Endometrium (tissue), 2 donors: ENCODE results near the gene ABCB9.

Experiments used
- FAIRE-seq: peaks from 2 replicates; lab custom pipeline; 2012; peaks lifted over from hg19 to GRCh38; lab: Jason Lieb, UNC
- donor health status: control.
- donor health status: control.

The ABCB9 gene

GRCh38 chr12:122994781-122995502 lies 28.7 kb upstream of the ABCB9 start:
- no peak for FAIRE-seq

DNA sequence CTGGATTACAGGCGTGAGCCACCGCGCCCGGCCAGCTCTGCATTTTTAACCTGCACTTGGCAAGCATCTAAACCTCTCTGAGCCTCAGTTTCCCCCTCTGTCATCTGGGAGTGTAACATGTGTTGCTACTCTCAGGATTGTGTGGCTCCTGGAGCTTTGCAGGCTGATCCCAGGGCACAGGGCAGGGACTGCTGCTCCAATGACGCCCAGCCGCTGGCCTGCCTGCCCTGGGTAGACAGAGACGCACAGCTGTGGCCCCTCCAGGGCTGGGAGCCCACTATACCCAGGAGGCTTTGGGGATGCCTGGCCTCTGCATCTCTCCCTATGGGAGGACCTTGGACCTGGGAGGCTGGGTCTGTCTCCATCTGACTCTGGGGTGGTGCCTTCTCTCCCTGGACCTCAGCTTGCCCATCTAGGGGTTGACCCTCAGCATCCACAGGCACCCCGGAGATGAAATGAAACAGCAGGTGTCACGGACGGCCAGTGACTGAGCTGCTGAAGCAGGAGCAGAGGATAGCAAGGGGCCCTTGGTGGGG lies 27.9 kb upstream of the ABCB9 start:
- FAIRE-seq: no peak

GRCh38 chr12:122992386-122992785 lies 26.1 kb upstream of the ABCB9 start:
- FAIRE-seq: no peak

GRCh38 chr12:122991623-122992275 lies 25.5 kb upstream of the ABCB9 start:
- no peak for FAIRE-seq

DNA sequence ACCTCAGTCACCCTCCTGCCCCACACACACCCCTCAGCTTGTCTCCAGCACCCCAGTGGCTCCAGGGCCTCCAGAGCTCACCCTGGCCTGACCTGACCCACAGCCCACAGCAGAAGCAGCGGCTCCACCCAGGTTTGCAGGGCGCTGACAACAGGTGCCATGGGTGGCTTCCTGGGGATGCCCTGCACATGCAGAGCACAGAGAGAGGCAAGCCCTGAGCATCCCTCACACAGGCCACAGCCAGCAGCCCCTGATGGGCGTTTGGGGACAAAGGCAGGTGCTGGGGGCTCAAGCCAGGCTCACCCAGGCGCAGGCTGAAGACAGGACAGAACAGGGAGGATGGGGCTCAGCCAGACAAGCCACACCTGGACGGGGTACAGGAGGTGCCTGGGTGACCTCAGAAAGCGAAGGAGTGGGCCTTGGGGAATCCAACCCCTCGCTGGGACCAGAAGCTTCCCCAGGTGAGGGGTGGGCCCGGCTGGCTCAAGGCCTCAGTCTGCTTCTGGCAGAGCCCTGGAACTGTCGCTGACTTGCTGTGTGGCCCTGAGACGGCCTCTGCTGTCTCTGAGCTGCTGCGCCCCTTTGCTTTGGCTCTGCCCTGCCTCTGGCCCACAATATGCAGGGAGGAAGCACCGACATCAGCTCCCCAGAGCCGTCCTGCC lies 24.8 kb upstream of the ABCB9 start:
- FAIRE-seq: no peak

- no peak for FAIRE-seq
These were observed 24.3 kb upstream of the ABCB9 start for GRCh38 chr12:122990561-122990960.

GRCh38 chr12:122989874-122990419 lies 23.7 kb upstream of the ABCB9 start:
- no peak for FAIRE-seq

DNA sequence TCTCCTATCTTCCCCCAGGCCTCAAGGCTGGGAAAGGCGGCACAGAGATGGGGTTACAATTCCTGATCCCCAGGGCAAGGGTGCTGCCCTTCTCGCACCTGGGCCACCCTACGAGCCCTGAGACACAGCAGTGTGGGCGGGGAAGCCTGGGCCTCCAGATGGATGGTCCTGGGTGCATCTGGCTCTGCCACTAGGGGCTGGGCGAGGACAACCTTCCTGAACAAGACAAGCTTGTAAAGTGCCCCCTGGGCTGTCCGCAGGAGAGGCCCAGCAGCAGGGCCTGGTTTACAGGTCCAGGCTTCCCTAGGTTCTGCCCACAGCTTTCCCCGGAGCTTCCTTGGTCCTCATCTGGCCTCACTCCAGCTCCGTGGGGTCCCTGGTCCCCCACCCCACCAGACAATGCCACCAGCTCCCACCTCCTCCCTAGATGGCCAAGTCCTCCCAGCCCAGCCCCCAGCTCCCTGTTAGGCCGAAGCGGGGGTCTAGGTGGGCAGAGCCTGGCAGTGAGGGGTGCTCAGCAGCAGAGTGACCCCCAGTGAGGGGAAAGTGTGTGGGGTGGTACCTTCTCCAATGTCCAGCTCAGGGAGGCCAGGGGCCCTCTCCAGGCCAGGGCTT lies 23.1 kb upstream of the ABCB9 start:
- FAIRE-seq: no peak

- FAIRE-seq: no peak
These were observed 22.4 kb upstream of the ABCB9 start for GRCh38 chr12:122988612-122989212.

- FAIRE-seq: no peak
These were observed 21.8 kb upstream of the ABCB9 start for GRCh38 chr12:122988036-122988435.

DNA sequence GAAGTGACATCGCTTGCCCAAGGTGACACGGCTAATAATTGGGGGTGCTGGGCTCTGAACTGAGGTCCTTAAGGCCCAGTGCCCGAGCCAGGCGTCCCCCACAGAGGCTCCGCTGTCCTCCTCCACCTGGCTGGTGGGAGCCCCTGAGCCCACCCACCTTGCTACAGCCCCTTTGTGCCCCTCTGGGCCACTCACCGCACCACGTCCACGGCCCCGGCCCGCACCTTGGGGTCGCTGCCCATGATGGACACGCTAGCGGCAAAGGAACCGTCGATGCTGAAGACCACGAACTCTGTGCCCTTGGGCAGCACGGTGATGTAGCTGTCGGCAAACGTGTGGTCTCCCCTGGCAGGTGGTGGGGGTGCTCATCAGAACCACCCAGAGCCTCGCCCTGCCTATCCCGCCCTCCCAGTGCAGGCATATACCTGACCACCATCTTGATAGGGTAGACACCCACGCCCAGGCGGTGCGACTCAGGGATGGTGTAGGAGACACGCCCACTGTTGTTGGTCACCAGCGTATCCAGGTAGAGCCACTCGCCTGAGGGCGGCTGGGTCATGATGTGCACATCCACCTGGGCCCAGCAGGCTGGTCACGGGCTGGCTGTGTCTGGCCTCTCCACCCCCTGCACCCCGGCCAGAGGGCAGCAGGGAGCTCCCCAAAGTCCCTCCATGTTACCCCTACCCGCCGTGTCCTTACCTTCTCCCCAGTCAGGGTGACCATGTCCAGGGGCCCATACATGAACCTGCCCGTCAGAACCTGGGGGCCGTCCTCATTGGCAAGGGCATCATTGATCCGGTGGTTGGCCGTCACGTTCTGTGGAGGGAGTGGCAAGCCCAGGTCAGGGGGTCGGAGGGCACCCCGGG lies 21.1 kb upstream of the ABCB9 start:
- no peak for FAIRE-seq

DNA sequence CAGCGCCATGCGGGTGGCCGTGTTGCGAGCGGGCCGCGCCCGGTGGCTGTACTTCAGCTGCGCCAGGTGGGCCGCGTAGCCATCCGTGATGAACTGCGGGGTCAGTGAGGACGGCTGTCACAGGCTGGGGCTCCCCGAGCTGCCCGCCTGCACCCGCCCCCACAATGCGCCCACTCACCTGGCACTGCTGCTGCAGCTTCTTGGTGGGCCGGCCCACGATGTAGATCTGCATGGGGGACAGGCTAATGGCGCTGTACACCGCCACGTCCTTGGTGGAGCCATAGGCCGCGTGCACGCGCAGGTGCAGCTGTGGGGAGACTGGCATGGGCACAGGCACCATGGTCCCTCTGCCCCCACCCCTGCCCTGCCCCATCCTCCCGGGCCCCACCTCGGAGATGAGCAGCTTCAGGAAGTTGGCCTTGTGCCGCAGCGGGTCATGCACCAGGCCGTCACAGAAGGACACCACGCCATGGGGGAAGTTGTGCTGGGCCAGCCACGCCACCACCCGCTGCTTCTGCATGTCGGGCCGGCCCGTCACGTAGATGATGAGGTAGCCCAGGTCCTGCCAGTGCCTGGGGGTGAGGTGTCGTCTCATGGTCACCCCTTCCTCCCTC lies 20.1 kb upstream of the ABCB9 start:
- no peak for FAIRE-seq

DNA sequence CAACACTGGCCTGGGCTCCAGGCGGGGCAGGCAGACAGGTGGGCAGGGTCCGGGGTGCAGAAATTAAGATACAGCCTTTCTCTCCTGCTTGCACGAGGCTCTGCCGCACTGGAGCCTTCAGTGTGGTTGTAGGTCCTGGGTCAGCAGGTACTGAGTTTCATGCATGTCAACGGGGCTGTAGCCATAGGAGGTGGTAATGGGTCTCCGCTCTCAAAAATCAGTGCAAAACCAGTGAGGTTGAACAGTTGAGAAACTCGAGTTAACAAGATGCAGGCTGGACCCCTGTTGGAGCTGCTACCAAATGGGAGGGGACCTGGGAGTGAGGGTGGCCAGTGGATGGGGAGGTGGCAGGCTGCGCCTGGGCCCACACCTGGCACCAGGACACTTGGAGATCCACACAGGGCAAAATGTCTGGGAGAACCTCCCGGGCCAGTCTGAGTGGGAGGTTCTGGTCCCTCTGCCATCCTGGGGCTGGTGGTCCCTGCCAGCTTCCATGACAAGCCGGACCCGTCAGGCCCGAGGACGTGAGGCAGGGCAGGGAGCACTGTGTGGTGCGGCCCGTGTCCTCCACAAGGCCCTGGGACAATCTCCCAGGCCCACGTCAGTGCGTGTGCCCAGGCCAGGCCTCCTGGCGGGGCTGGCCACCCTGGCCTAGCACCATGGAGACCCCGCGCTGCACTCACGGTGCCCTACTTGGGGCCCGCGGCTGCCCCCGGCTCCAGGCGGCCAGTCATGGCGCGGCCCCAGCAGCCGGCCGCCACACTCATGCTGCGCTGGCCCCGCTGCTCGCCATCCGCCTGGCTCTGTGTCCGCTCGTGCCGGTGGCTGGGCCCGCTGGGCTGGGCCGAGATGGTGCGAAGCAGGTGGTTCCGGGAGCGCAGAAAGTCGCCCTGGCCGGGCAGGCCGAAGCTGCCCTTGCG lies 19.3 kb upstream of the ABCB9 start:
- no peak for FAIRE-seq

- FAIRE-seq: no peak
These were observed 18.5 kb upstream of the ABCB9 start for GRCh38 chr12:122984612-122985337.

GRCh38 chr12:122983789-122984515 lies 17.7 kb upstream of the ABCB9 start:
- no peak for FAIRE-seq

- no peak for FAIRE-seq
These were observed 16.9 kb upstream of the ABCB9 start for GRCh38 chr12:122982963-122983788.

GRCh38 chr12:122982477-122982815 lies 16.2 kb upstream of the ABCB9 start:
- no peak for FAIRE-seq
